GM21423 (cell line): Measurements from ENCODE around the gene FAM219B.
"Not testable (repeated sequence)": the region's sequence is repeated elsewhere in the genome, so short reads cannot be mapped to it uniquely, and the experiment has no call there.

Experiments used
- ATAC-seq: cut with Tn5 transposase; IDR thresholded peaks from one replicate; pipeline ENCODE4 v1.9.1; 2021; ENCODE audit warnings: mild to moderate bottlenecking, moderate library complexity; ENCODE audit not compliant: unreplicated experiment

FAM219B gene, protein sequence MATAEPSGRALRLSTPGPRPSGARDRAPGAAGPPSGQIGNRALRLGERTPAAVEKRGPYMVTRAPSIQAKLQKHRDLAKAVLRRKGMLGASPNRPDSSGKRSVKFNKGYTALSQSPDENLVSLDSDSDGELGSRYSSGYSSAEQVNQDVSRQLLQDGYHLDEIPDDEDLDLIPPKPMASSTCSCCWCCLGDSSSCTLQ

DNA sequence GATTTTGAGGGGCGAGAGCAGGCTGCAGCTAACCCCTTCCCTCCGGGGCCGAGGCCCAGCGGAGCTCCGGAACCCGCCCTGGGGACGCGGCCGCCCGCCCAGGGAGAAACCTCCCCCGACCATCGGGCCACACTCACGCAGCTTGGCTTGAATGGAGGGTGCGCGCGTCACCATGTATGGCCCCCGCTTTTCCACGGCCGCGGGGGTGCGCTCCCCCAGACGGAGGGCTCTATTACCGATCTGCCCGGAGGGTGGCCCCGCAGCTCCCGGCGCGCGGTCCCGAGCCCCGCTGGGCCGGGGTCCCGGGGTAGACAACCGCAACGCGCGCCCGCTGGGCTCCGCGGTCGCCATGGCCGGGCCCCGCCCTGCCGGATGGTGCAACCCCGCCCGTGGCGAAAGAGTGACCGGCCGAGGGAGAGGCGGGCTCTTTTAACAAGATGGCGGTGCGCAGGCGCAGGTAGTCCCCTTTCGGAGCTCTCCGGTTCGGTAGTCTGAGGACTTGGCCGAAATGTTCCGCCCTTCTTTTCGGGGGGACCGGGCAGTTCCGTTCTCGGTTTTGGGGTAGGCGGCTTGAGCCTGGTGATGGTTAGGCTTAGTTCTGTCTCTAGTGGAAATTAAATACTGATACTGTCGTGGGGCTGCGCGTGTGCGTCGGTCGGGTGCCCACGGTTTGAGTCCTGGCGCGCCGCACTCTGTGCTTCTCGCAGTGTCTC, at the start of gene FAM219B:
Gene FAM219B (minus strand): TSS at position 402 of the 713 bp plus-strand sequence. CDS start 51 bp downstream, at position 351.
- peak; percentile 81 for ATAC-seq

DNA sequence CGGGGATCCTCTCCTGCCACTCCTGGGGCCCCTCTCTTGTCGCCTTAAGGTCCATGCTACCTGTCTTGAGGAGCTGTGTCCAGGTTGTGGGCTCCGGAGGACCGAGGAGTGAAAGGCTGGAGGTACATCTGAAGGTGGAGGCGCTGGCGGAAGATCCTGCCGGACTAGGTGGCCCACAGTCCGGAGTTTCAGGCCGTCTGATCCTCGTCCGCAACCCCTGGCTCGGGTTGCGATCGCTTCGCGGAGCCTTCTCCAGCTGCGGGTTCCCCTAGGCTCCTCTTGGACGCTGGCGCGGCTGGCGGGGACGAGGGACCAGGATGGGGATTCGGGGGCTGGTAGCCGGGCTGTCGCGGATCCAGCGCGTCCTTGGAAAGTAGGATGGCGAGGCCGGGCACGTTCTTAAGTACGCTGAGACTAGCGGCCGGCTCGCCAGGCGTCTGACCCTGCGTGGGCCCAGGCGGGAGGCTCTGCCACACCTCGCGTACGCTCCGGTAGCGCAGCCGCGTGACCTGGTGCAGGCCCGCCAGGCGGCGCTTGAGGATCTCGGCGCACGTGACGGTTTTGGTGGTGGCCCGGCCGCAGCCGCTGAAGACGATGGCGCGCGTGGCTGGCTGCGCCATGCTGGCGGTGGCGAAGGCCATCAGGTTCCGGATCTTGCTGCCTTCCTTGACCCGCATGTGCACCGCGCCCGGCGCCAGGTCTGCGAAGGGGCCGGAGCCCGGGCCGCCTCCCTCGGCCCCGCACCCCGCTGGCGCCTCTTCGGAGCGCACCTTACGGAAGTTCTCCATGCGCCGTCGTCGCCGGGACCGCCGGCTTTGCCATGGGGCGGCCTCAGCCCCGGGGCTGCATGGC, 49.4 kb upstream of the FAM219B start:
- peak; percentile 50 for ATAC-seq

GRCh38 chr15:74955017-74955416, 48.4 kb upstream of the FAM219B start:
- no peak for ATAC-seq

GRCh38 chr15:74954515-74954914, 47.9 kb upstream of the FAM219B start:
- ATAC-seq, result no peak

GRCh38 chr15:74951006-74951405, 44.4 kb upstream of the FAM219B start:
- no peak for ATAC-seq

DNA sequence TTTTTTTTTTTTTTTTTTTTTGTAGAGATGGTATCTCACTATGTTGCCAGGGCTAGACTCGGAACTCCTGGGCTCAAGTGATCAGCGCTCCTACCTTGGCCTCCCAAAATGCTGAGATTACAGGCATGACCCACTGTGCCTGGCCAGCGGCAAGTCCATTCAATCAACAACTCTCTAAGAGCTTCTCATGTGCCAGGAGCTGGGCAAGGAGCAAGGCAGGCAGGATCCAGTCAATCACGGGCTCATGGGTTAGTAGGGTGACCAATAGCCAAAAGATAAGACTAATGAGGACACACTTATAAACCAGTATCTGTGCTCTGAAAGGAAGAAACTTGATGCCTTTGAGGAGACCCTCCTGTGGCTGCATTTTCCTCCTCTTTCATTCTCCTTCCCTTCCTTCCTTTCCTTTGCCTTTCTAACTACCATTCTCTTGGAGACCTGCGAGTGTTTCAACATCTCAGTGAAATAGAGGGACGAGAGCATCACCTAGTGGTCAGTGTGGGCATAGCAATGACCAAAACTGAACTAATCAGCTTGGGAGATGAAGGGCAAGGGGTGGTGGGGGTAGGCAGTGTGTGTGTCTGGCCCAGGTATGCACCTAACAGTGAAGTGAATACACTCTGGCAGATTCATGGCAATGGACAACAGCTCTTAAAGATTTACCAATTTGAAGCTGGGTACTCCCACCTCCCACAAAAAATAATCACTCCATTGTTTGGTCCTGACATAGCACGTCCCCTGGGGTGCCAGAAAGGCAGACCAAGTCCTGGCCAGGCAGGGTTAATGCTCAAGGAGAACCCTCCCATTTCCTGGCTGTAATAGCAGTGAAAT, 43.6 kb upstream of the FAM219B start:
- ATAC-seq, result no peak

- ATAC-seq, result peak; percentile 89
These were observed 31.1 kb upstream of the FAM219B start, which contains the start of gene COX5A for GRCh38 chr15:74937590-74938371. TSS of gene COX5A (minus strand) at chr15:74938073. CDS start at chr15:74938014, 59 bp downstream.

DNA sequence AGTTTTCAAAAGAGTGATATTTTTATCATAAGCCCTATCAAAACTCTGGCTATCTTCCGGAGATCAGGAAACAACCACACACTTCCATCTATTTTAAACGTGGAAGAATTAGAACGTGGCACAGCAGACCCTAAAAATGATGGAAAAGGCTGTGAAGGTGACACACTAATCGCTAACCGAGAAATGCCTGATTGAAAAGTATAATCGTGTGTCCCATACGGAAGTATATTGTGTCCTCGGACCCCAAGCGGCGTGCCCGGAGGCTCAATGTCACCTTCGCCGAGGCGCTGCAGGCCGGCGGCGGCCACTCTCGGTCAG, 30.6 kb upstream of the FAM219B start:
- no peak for ATAC-seq

DNA sequence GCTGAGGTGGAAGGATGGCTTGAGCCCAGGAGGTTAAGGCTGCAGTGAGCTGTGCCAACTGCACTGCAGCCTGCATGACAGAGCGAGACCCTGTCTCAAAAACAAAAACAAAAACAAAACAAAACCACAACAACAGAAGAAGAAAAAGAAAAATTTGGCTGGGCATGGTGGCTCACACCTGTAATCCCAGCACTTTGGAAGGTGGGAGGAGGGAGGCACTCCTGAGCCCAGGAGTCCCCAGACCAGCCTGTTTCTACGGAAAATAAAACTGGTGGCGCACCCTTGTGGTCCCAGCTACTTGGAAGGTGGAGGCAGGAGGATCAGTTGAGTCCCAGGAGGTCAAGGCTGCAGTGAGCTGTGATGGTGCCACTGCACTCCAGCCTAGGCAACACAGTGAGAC, 28.5 kb upstream of the FAM219B start:
- ATAC-seq, result not testable (repeated sequence)

DNA sequence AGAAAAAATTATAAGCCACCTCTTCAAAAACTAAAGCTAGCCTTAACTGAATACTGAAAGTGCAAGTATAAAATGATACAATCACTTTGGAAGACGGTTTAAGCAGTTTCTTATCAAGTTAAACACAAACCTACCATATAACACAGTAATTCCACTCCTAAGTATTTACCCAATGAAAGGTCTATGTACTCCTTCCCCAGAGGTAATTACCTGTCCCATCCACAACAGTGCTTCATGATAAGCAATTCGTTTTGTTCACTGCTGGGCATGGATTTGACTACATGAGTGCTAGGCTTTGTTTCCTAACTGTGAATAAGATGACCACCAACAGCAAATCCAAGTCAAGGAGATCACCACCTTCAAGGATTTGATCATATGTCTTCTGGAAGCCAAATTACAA, 26.9 kb upstream of the FAM219B start:
- no peak for ATAC-seq

GRCh38 chr15:74928771-74929198, 22.1 kb upstream of the FAM219B start:
- ATAC-seq, result no peak

DNA sequence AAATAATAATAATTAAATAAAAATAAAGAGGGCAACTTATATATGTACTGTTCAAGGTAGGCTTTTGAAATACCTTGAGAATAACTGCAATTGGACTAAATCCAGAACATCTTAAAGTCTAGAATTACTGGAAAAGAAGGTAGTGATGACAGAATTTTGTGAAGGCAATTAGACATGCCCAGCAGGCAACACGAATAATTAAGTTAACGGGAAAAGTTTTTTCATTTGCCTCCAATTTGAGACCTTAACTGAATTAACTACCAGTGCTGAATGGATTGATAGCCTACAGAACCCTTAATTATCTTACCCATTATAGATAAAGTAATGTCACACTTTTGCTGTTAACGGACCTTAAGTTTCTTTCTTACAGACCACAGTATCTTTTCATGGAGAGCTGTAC, 17.9 kb upstream of the FAM219B start:
- no peak for ATAC-seq

DNA sequence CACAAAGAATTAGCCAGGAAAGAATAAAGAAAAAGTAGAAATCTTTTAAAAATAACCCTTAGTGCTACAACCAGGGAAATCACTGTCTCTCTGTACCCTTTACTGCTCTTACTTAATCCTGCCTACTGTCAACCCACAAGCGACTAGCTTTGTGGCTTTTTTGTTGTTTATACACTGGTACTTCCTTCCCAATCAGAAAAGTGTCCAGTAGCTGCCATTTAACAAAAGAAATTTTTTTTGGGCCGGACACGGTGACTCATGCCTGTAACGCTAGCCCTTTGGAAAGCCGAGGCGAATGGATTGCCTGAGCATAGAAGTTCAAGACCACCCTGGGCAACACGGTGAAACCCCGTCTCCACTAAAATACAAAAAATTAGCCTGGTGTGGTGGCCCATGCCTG, 13.8 kb upstream of the FAM219B start:
- no peak for ATAC-seq

DNA sequence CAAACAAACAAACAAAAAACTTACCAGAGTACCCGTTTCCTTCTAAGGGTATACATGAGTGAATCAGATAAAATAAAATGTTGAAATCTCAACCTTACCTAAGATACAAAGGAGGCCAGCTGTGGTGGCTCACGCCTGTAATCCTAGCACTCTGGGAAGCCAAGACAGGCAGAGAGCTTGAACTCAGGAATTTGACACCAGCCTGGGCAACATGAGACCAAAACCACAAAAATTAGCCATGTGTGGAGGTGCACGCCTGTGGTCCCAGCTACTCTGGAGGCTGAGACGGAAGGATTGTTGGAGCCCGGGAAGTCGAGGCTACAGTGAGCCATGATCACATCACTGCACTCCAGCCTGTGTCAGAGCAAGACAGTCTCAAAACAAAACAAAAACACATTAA, 11.0 kb upstream of the FAM219B start:
- ATAC-seq, result no peak

GRCh38 chr15:74913799-74914198, 7.1 kb upstream of the FAM219B start:
- not testable (repeated sequence) for ATAC-seq

DNA sequence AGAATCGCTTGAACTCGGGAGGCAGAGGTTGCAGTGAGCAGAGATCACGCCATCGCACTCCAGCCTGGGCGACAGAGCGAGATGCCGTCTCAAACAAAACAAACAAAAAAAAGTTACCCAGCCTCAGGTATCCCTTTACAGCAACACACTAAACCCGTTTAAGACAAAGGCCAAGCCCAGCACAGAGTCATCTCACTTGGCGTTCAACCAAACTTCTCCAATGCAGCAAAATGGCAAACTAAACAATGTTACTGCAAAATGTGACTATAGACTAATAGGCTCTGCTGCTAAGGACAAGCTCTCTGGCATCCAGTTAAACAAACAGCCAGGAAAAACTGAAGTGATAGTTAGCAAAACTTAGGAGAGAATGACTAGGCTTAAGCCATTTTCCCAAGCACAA, 6.4 kb upstream of the FAM219B start:
- ATAC-seq, result no peak

- no peak for ATAC-seq
These were observed 2.0 kb upstream of the FAM219B start for GRCh38 chr15:74908635-74909034.

DNA sequence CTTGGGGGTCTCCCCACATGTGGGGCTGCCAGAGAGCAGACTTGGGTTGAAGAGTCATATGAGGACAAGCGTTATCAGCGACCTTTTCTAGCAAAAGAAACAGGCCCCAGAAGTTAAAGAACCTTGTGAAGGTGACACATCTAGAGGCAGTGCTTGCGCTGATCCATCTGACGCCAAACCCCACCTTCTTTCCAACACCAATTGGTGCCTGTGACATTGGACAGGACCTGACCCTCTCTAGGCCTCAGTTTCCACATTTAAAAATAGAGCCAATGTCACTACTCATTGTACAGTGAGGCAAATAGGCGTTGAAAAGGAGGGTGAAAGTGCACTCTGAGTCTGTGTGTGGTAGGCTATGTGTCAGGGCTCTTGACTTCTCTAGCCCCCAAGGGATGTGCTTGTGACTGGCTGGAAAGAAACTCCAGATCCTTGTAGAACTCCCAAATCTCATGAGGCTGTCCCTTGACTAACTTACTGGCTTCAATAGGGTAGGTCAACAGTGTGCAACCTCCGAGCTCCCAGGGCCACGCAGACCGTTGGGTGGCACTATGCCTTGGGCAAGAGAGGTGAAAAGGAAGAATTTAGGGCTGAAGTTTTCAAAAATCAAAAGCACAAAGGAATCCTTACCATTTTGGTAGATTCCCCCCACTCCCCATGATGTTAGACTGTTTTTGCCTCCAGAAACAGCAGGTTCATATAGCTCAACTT, 666 bp upstream of the FAM219B start:
- ATAC-seq, result no peak

DNA sequence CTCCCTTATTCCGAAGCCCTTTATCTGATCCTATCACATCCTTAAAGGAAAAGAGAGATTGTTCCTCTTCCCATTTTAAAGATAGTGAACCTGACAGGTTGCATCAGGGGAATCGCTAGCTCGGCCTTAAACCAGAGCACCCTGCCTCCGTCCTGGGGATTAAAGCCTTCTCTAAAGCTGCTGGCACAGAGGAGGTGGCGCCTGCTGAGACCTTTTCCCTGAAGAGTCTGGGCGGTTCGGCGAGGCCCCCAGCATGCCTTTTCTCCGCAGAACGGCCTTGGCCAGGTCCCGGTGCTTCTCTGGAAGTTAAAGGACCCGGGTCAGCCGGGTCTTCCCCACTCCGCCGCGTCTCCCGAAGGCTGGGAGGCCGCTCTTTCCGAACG, 593 bp downstream of the FAM219B start:
- peak; percentile 10 for ATAC-seq
